BE2C (cell line): ENCODE data around the gene BCAM.

ENCODE experiments used
- DNase-seq: peaks from one replicate; pipeline ENCODE4 v3.0.0-alpha.2; 2020
- H3K27me3 ChIP-seq: fragments of 250-450 bp; sonication (Bioruptor Pico); 2 replicates; pipeline ENCODE4 v1.5.1; 2020; ENCODE audit warnings: mild to moderate bottlenecking
- H3K36me3 ChIP-seq: fragments of 250-450 bp; sonication (Bioruptor Pico); 2 replicates; pipeline ENCODE4 v1.5.1; 2020; ENCODE audit warnings: mild to moderate bottlenecking
- H3K4me1 ChIP-seq: fragments of 250-450 bp; sonication (Bioruptor Pico); 2 replicates; pipeline ENCODE4 v1.5.1; 2020
- H3K4me3 ChIP-seq: 2 replicates; pipeline ENCODE4 v1.5.1; 2011; ENCODE audit warnings: low read depth, low read length
- H3K9me3 ChIP-seq: fragments of 250-450 bp; sonication (Bioruptor Pico); 2 replicates; pipeline ENCODE4 v1.5.1; 2020
- TF ChIP-seq, protein P1 (sequence below): IDR thresholded peaks from 2 replicates; pipeline ENCODE4 v1.5.1; 2012; ENCODE audit warnings: mild to moderate bottlenecking, low read depth, low read length

Gene BCAM

DNA sequence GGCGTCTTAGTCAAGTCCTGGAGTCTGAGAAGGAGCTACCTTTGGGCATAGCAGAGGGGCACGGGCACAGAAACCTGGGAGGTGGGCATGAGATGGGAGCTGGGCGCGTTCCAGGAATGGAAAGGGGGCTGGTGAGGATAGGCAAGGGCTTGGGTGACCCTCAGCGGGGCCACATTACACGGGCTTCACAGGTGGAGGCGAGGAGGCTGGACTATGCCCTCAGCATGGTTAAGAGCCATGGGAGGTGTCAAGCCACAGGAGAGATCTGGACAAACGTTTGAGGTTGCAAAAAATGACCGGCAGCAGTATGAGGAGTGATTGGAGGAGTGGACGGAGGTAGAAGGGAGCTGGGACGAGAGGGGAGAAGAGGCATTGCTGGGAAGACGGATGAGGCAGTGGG, 58.7 kb downstream of the BCAM start:
- no peaks in the 10 kb centered on the region for H3K9me3 ChIP-seq
- H3K4me3 ChIP-seq, result no peak overlapping the region
- TF ChIP-seq, protein P1, sequence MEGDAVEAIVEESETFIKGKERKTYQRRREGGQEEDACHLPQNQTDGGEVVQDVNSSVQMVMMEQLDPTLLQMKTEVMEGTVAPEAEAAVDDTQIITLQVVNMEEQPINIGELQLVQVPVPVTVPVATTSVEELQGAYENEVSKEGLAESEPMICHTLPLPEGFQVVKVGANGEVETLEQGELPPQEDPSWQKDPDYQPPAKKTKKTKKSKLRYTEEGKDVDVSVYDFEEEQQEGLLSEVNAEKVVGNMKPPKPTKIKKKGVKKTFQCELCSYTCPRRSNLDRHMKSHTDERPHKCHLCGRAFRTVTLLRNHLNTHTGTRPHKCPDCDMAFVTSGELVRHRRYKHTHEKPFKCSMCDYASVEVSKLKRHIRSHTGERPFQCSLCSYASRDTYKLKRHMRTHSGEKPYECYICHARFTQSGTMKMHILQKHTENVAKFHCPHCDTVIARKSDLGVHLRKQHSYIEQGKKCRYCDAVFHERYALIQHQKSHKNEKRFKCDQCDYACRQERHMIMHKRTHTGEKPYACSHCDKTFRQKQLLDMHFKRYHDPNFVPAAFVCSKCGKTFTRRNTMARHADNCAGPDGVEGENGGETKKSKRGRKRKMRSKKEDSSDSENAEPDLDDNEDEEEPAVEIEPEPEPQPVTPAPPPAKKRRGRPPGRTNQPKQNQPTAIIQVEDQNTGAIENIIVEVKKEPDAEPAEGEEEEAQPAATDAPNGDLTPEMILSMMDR, result no peak
- no peaks in the 10 kb centered on the region for H3K27me3 ChIP-seq
- no peak for DNase-seq
- H3K4me1 ChIP-seq, result no peaks in the 10 kb centered on the region
- no peaks in the 10 kb centered on the region; the same call in 1 of the 2 replicates for H3K36me3 ChIP-seq

DNA sequence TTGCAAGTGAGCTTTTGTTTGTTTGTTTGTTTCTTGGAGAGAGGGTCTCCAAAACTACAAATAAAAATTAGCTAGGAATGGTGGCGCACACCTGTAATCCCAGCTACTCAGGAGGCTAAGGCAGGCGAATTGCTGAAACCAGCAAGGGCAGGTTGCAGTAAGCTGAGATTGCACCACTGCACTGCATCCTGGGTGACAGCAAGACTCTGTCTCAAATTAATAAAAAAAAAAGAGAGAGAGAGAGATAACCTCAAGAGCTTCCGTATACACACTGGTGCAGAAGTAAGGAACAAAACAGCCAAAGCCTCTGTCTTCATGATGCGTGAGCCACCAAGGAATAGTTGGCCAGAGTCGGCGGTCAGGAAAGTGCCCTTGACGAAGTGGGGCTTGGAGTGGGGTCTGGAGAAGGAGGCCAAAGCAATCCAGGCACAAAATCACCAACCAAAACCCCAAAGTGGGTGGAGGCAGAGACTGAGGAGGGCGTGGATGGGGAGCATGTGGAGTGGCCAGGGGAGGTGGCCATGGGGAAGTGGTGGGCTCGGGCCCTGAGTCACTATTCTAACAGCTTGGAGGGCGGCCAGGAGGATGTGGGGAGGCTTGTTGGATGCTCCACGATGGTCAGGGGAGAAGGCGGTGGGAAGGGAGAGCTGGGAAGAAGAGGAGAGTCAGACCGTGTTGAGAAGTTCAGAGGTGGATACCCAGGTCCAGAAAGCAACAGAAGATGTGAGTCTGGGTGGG, 61.0 kb downstream of the BCAM start:
- H3K9me3 ChIP-seq, result no peaks in the 10 kb centered on the region
- no peaks in the 10 kb centered on the region; the same call in 1 of the 2 replicates for H3K36me3 ChIP-seq
- DNase-seq, result no peak
- no peaks in the 10 kb centered on the region for H3K4me1 ChIP-seq
- no peaks in the 10 kb centered on the region for H3K27me3 ChIP-seq
- TF ChIP-seq, protein P1, result no peak
- H3K4me3 ChIP-seq, result no peak overlapping the region
